Stimulated activated effector memory CD8-positive, alpha-beta T cell treated with anti-CD3 and anti-CD28 coated beads, Interleukin-12 subunit alpha, Interleukin-12 subunit beta, amount 100 ng/mL, for 72 hours (primary cell): ENCODE data around the gene TNFSF18.

Experiments
- ATAC-seq: fragments of 150-1000 bp; cut with Tn5 transposase; 2 replicates; pipeline ENCODE4 v1.10.0; 2021
- DNase-seq, 2 donors: peaks; one replicate each; pipeline ENCODE4 v3.0.0; 2021 to 2022; ENCODE audit warnings: low spot score in 2 of 2
- H3K27ac Mint-ChIP-seq: one replicate; pipeline ENCODE4 v1.8.0; 2022; ENCODE audit warnings: mild to moderate bottlenecking, mixed read lengths
- H3K36me3 Mint-ChIP-seq: one replicate; pipeline ENCODE4 v1.8.0; 2022; ENCODE audit warnings: mild to moderate bottlenecking, mixed read lengths
- H3K4me1 Mint-ChIP-seq: one replicate; pipeline ENCODE4 v1.8.0; 2022; ENCODE audit warnings: mixed read lengths
- H3K4me3 Mint-ChIP-seq: one replicate; pipeline ENCODE4 v1.8.0; 2022; ENCODE audit warnings: mild to moderate bottlenecking, mixed read lengths
- H3K9me3 Mint-ChIP-seq: one replicate; pipeline ENCODE4 v1.8.0; 2022; ENCODE audit warnings: mixed read lengths

TNFSF18 gene

DNA sequence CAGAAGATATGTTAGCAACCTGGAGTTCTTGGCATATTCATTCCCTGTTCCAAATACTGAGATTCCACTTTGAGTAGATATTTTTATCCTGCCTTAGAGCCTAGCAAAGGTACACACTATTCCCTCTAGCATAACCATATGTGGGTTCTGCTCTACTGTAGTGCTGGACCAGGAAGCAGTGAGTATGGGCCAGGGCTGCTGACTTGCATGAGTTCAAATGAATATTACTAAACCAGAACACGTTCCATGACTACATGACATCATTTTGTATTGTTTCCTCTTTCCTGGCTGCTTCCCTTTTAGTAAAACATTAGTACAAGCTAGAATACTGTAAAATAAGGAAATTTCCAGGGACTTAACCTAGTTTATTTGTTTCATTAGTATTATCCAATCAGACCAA lies 41.1 kb downstream of the TNFSF18 start:
- H3K36me3 Mint-ChIP-seq = no peaks in the 10 kb centered on the region
- H3K4me1 Mint-ChIP-seq = no peaks in the 10 kb centered on the region
- no peak overlapping the region for H3K27ac Mint-ChIP-seq
- DNase-seq (no peak), ATAC-seq (no peak)
- H3K9me3 Mint-ChIP-seq = peaks cover 3% of the 10 kb centered on the region
- H3K4me3 Mint-ChIP-seq = no peak overlapping the region

DNA sequence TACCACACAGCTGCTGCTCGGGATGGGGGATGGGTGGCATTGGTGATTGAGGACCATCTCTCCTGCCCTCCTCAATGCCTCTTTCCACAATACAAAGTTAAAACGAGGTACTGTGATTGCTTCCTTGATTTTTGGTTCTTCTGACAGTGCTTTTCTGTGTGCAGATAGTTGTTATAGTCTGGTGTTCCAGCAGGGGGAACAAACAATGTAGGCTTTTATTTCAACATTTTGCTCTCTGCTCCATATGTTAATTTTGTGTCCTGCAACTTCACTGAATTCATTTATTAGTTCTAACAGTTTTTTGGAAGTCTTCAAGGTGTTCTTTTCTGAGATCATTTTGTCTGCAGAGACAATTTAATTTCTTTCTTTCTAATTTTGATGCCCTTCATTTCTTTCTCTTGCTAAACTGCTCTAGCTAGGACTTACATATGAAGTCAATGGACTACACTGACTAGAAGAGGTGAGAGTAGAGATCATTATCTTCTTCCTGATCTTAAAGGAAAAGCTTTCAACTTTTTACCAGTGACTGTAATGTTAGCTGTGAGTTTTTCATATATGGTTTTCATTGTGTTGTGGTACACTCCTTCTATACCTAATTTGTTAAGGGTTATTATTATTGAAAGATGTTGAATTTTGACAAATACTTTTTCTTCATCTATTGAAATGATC lies 45.4 kb downstream of the TNFSF18 start:
- ATAC-seq (no peak), DNase-seq (no peak)
- no peak overlapping the region for H3K4me3 Mint-ChIP-seq
- H3K4me1 Mint-ChIP-seq = no peaks in the 10 kb centered on the region
- H3K9me3 Mint-ChIP-seq = peaks cover 16% of the 10 kb centered on the region
- H3K27ac Mint-ChIP-seq = no peak overlapping the region
- H3K36me3 Mint-ChIP-seq = no peaks in the 10 kb centered on the region

GRCh38 chr1:173002891-173003838 lies 47.6 kb downstream of the TNFSF18 start:
- H3K9me3 Mint-ChIP-seq = peaks cover 16% of the 10 kb centered on the region
- DNase-seq (no peak), ATAC-seq (no peak)
- H3K36me3 Mint-ChIP-seq = no peaks in the 10 kb centered on the region
- no peaks in the 10 kb centered on the region for H3K4me1 Mint-ChIP-seq
- no peak overlapping the region for H3K27ac Mint-ChIP-seq
- H3K4me3 Mint-ChIP-seq = no peak overlapping the region

GRCh38 chr1:172999349-172999748 lies 51.4 kb downstream of the TNFSF18 start:
- ATAC-seq (no peak), DNase-seq (no peak)
- Mint-ChIP-seq H3K4me3 (no peak overlapping the region), H3K4me1 (no peaks in the 10 kb centered on the region), H3K36me3 (no peaks in the 10 kb centered on the region), H3K9me3 (peaks cover 15% of the 10 kb centered on the region), H3K27ac (no peak overlapping the region)

GRCh38 chr1:172997941-172998361 lies 52.8 kb downstream of the TNFSF18 start:
- no peak for DNase-seq
- H3K4me1 Mint-ChIP-seq = no peaks in the 10 kb centered on the region
- no peaks in the 10 kb centered on the region for H3K36me3 Mint-ChIP-seq

DNA sequence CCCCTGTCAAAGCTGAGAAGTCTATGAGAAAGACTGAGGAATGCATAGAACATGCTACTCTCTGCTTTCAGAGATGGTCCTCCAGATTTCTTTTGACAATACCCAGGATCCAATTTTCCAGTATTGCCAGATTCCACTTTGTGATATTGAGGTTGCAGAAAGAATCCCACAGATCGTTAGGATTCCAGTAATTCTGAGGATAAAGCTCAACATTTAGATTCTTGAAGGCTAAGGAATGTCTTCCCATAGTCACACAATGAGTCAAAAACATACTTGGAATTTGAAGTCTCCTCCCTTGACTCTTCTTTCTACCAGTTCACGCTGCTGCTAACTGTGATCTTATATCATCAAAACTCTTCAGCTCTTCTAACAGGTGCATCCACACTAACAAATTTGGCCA lies 57.1 kb downstream of the TNFSF18 start:
- Mint-ChIP-seq H3K27ac (no peak overlapping the region), H3K36me3 (no peaks in the 10 kb centered on the region), H3K4me3 (no peak overlapping the region), H3K4me1 (no peaks in the 10 kb centered on the region), H3K9me3 (peaks cover 2% of the 10 kb centered on the region)
- ATAC-seq = no peak
- DNase-seq = no peak

More at GRCh38 chr1:172997941-172998361, 52.8 kb downstream of the TNFSF18 start:
- H3K4me3 Mint-ChIP-seq = no peak overlapping the region
- peaks cover 15% of the 10 kb centered on the region for H3K9me3 Mint-ChIP-seq
- ATAC-seq = no peak
- H3K27ac Mint-ChIP-seq = no peak overlapping the region

DNA sequence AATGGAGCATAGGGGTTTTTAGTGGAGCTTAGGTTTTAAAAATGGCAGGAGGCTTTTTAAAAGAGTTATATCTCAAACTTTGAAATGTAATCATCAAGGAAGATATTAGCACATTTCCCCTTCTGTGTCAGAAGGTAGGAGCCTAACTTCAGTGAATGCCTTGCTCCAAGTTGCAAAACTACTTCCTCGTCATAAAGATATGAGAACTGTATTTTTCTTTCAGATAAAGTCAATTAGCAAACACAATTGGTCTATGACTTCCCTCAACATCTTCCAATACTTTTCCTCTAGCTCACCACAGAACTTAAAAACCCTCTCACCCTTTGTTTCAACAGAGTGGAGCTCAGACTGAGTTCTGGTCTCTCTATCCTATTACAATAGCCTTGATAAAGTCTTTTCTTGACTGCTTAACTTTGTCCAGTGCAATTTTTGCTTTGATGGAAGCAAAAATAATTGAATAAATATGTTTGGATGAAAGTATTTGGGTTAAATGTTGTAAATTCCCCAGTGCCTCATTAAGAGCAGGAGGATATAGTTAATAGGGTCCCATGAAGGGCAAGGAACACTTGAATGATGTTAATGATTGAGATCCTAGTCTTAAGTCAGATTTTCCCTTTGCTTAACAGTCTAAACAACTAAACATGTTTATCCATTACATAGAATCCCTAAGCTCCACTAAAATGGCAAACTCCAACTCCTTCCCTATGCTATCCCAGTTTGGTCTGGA lies 58.9 kb downstream of the TNFSF18 start:
- no peak for DNase-seq
- no peaks in the 10 kb centered on the region for H3K9me3 Mint-ChIP-seq
- no peak overlapping the region for H3K4me3 Mint-ChIP-seq
- no peaks in the 10 kb centered on the region for H3K36me3 Mint-ChIP-seq
- no peak overlapping the region for H3K27ac Mint-ChIP-seq
- H3K4me1 Mint-ChIP-seq = no peaks in the 10 kb centered on the region
- no peak for ATAC-seq

GRCh38 chr1:172990598-172991215 lies 60.0 kb downstream of the TNFSF18 start:
- Mint-ChIP-seq H3K27ac (no peak overlapping the region), H3K36me3 (no peaks in the 10 kb centered on the region), H3K4me1 (no peaks in the 10 kb centered on the region), H3K4me3 (no peak overlapping the region), H3K9me3 (no peaks in the 10 kb centered on the region)
- DNase-seq (no peak), ATAC-seq (no peak)
